GM20000 (cell line): ENCODE results near the gene XXYLT1.

Experiments
- DNase-seq: peaks from one replicate; pipeline ENCODE4 v3.0.0; 2012; ENCODE audit warnings: low spot score
- TF ChIP-seq, protein P1 (sequence below): IDR thresholded peaks from 2 replicates; pipeline ENCODE4 v1.5.1; 2012; ENCODE audit warnings: mild to moderate bottlenecking, control low read depth; ENCODE audit errors: extremely low read depth, missing control alignments

XXYLT1 gene

DNA sequence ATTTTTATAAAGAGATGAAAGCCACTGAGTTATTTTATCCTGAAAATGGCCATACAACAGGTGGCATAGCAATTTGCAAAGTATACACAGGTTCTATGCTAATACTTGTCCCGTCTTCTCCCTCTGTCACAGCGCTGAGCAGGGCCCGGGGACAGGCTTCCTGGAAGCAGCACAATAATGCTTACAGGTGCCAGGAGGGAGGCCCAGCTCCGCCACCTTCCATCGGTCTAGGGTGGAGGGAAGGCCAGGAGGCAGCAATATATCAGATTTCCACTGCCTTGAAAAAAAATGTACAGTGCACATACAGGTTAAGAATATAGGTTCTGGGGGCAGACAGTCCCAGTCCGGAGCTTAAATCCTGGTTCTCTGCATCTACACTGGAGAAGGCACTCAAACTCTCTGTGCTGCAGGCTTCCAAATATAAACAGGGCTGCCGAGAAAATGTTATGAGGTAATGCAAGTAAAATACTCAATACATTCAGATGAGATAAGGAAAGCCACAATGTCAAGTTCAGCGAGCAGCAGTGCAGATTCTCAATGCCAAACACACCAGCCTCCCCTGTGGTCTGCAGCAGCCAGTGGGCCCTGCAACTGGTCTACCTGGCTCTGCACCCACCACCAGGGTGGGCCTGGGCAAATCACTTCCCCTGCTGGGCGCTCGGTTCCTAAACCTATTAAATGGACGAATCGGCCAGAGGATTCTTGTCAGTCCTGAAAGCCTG, 189.6 kb downstream of the XXYLT1 start:
- no peak for DNase-seq
- TF ChIP-seq, protein P1, sequence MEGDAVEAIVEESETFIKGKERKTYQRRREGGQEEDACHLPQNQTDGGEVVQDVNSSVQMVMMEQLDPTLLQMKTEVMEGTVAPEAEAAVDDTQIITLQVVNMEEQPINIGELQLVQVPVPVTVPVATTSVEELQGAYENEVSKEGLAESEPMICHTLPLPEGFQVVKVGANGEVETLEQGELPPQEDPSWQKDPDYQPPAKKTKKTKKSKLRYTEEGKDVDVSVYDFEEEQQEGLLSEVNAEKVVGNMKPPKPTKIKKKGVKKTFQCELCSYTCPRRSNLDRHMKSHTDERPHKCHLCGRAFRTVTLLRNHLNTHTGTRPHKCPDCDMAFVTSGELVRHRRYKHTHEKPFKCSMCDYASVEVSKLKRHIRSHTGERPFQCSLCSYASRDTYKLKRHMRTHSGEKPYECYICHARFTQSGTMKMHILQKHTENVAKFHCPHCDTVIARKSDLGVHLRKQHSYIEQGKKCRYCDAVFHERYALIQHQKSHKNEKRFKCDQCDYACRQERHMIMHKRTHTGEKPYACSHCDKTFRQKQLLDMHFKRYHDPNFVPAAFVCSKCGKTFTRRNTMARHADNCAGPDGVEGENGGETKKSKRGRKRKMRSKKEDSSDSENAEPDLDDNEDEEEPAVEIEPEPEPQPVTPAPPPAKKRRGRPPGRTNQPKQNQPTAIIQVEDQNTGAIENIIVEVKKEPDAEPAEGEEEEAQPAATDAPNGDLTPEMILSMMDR: no peak

DNA sequence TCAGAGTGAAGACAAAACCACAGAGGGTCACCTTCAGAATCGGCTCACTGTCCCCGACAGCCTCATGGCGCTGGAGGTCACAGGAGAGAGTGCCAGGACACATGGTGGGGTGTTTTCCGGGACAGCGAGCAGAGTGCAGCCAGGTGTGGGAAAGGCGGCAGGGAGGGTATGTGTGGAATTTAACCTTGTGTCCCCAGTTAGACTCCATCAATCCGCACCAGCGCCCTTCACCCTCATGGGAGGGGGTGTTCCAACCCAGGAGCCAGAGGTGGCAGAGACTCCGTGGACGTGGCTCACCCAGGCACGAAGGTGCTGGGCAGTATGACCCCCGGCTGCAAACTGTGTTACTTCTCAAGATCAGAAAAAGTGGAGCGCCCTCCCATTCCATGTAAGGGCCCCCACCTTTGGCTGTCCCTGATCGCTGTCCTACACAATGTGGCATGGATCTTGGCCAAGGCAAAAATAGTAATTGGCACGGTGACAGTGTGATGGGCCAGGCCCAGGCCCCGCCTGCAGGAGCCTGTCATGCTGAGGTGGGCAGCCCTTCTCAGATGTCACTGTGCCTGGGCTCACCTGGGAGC, 190.3 kb downstream of the XXYLT1 start:
- TF ChIP-seq, protein P1: no peak
- DNase-seq: no peak

DNA sequence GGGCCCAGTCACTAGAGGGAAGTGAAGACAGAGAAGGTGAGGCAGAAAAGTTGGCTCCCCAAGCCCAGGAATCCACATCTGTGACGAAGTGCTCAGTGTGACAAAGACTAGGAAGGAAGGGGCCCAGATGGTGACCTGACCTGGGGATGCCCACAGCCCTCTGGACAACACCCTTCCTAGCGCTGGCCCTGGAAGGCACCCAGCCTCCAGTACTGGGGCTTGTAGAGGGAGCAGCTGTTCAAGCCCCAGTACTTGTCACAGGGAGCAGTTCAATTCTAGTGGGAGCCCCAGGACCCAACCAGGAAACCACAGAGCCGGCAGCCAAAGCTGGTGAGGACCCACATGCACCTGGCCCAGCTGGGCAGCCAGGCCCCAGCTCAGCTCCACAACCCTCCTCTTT, 190.8 kb downstream of the XXYLT1 start:
- peak; percentile 53 for DNase-seq
- TF ChIP-seq, protein P1: no peak

DNA sequence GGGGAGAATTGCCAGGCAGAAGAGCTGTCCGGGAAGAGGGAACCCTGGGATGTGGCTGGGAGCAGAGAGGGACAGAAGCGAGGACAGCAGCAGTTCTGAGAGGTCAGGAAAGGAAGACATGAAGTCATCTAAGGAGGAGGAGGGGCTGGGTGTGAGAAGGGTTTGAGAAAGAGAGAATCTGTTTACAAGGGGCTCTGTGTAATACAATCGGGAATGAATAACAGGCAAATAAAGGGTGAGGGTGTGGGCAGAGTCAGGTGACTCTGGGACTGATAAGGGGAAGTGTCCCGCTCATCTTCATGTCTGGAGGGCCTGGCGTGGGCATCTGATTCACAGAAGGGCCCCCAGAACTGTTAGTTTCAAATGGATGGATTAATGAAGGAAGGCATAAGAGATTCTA, 191.3 kb downstream of the XXYLT1 start:
- TF ChIP-seq, protein P1: no peak
- no peak for DNase-seq

DNA sequence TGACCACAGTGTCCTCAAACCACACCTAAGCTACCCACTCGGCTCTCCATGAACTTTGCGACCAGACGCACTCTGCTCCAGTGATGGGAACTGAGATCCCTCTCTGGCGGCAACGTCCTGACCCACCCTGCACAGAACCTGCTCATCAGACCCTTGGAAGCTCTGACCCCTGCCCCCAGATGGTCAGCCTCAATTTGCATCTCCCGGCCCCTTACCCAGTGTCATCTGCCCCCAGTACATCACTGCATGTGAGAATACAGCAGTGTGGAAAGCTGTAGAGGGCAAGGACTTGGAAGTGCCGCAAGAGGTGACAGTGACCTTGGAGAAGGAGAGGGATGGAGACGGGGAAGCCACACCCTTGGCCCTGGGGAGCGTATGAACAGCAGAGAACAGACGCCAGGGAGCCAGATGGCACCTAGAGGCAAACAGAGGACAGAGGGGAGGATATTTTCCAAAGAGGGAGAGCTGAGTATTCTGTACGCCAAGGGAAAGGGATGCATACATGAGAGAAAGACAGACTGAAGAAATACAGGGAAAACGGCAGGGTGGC, 192.0 kb downstream of the XXYLT1 start:
- no peak for DNase-seq
- TF ChIP-seq, protein P1: no peak

DNA sequence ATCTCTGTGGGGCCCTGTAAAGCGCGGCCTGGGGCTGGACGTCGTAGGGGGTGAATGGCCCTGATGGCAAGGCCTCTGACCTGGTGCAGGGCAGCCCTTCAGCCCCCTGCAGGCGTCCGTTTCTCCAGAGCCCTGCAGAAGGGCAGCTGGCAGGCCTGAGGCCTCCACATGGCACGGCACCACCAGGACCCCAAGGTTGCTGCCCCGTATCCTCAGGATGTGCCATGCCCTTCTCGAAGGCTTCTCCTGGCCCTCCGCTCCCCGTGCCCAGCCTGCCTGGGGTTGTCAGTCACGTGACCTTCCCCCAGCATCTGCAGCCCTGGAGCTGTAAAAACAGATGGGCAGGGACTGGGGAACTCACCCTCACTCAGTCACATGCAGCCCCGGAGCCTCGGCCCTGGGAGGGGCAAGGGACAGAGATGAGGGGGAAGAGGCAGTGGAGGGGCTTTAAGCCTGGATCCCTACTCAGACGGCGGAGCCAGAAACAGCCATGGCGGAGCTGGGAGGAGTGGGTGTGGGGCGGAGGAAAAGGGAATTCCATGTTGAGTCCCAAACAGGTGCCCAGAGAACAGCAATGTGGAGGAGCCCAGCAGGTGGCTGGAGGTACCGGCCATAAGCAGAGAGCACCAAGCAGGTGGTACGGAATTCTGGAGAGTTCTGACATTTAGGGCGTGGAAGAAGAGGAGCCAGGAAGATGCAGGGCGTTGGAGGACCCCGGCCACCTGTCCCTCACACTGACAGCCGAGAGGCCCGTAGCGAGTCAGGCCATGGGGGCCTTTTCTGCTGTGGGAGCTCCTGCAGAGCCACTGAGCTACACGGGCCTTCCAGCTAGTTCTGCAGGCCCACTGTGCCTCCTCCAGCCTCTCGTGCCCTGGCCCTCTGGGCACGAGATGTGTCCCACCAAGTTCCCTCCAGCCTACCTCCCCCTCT, 193.1 kb downstream of the XXYLT1 start:
- TF ChIP-seq, protein P1: no peak
- no peak for DNase-seq
